DND-41 (cell line): ENCODE data around the gene UIMC1.

Experiments used
- ATAC-seq: fragments of 200-7000 bp; cut with Tn5 transposase; 3 replicates; pipeline ENCODE4 v1.9.1; 2021; ENCODE audit warnings: low read depth; ENCODE audit not compliant: insufficient read depth
- DNase-seq: peaks from one replicate; pipeline ENCODE4 v3.0.0-alpha.2; 2020
- H2AFZ ChIP-seq: 2 replicates; pipeline ENCODE4 v1.6.0; 2012; ENCODE audit warnings: low read depth, low read length
- H3K27ac ChIP-seq: 2 replicates; pipeline ENCODE4 v1.5.1; 2012; ENCODE audit warnings: low read length, inconsistent platforms
- H3K27me3 ChIP-seq: fragments of 200-600 bp; sonication (generic); 2 replicates; pipeline ENCODE4 v1.6.0; 2012; ENCODE audit warnings: low read length, mild to moderate bottlenecking, inconsistent platforms; ENCODE audit not compliant: insufficient read depth, poor library complexity
- H3K36me3 ChIP-seq: 2 replicates; pipeline ENCODE4 v1.5.1; 2012; ENCODE audit warnings: low read length, inconsistent platforms; ENCODE audit not compliant: insufficient read depth
- H3K4me1 ChIP-seq: 2 replicates; pipeline ENCODE4 v1.5.1; 2012; ENCODE audit warnings: mild to moderate bottlenecking, low read length; ENCODE audit not compliant: insufficient read depth
- H3K4me2 ChIP-seq: 2 replicates; pipeline ENCODE4 v1.6.0; 2012; ENCODE audit warnings: mild to moderate bottlenecking, moderate library complexity, low read length, inconsistent platforms; ENCODE audit not compliant: insufficient read depth
- H3K4me3 ChIP-seq, 2 experiments: fragments of 200-600 bp in 1 of 2; shearing (Covaris generic) in 1 of 2; 2 replicates each; pipeline ENCODE4 v1.5.1; 2012 to 2016; ENCODE audit warnings: inconsistent platforms in 2 of 2, low read length in 2 of 2, mild to moderate bottlenecking in 2 of 2, low read depth in 1 of 2, moderate library complexity in 1 of 2
- H3K79me2 ChIP-seq: 2 replicates; pipeline ENCODE4 v1.6.0; 2012; ENCODE audit warnings: low read length, inconsistent platforms; ENCODE audit not compliant: insufficient read depth
- H3K9ac ChIP-seq: 2 replicates; pipeline ENCODE4 v1.6.0; 2012; ENCODE audit warnings: low read depth, mild to moderate bottlenecking, inconsistent platforms, low read length, moderate library complexity
- H3K9me3 ChIP-seq: 2 replicates; pipeline ENCODE4 v1.5.1; 2012; ENCODE audit warnings: low read length, moderate library complexity, mild to moderate bottlenecking, inconsistent platforms; ENCODE audit not compliant: insufficient read depth, severe bottlenecking
- H4K20me1 ChIP-seq: 2 replicates; pipeline ENCODE4 v1.6.0; 2012; ENCODE audit warnings: low read length; ENCODE audit not compliant: insufficient read depth
- EZH2 ChIP-seq: IDR thresholded peaks from 3 replicates; pipeline ENCODE4 v1.6.1; 2012; ENCODE audit warnings: borderline replicate concordance, low read depth, mild to moderate bottlenecking, moderate library complexity, low read length, inconsistent platforms; ENCODE audit not compliant: severe bottlenecking
- TF ChIP-seq, protein P1 (sequence below): IDR thresholded peaks from 2 replicates; pipeline ENCODE4 v1.5.1; 2012; ENCODE audit warnings: borderline replicate concordance, low read length, moderate library complexity, mild to moderate bottlenecking; ENCODE audit not compliant: poor library complexity, severe bottlenecking; ENCODE audit errors: extremely low read depth

The UIMC1 gene

DNA sequence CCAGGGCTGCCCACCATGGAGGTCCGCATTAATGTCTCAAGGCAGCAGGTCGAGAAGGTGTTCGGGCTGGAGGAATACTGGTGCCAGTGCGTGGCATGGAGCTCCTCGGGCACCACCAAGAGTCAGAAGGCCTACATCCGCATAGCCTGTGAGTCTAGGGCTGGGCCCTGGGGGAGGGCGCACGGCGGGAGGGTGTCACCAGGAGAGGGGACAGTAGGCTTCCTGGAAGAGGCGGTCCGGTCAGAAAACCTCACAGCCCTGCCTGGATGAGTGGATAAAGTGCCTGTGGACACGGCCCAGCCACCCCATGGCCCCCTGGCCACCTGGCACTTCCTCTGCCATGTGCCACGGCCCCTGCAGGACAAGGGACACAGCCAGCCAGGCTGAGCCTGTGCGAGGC lies 138.5 kb downstream of the UIMC1 start:
- no peak for ATAC-seq
- Histone ChIP-seq H3K27ac (no peak overlapping the region), H3K36me3 (no peaks in the 10 kb centered on the region), H3K79me2 (no peaks in the 10 kb centered on the region), H4K20me1 (no peaks in the 10 kb centered on the region), H3K4me3 (no peak overlapping the region), H3K4me2 (no peak overlapping the region), H3K9ac (no peak overlapping the region), H3K27me3 (no peaks in the 10 kb centered on the region), H2AFZ (no peak overlapping the region), H3K9me3 (peaks cover 22% of the 10 kb centered on the region), H3K4me1 (no peaks in the 10 kb centered on the region)
- TF ChIP-seq, protein P1, sequence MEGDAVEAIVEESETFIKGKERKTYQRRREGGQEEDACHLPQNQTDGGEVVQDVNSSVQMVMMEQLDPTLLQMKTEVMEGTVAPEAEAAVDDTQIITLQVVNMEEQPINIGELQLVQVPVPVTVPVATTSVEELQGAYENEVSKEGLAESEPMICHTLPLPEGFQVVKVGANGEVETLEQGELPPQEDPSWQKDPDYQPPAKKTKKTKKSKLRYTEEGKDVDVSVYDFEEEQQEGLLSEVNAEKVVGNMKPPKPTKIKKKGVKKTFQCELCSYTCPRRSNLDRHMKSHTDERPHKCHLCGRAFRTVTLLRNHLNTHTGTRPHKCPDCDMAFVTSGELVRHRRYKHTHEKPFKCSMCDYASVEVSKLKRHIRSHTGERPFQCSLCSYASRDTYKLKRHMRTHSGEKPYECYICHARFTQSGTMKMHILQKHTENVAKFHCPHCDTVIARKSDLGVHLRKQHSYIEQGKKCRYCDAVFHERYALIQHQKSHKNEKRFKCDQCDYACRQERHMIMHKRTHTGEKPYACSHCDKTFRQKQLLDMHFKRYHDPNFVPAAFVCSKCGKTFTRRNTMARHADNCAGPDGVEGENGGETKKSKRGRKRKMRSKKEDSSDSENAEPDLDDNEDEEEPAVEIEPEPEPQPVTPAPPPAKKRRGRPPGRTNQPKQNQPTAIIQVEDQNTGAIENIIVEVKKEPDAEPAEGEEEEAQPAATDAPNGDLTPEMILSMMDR, result no peak
- TF ChIP-seq EZH2, result no peak
- DNase-seq, result no peak

DNA sequence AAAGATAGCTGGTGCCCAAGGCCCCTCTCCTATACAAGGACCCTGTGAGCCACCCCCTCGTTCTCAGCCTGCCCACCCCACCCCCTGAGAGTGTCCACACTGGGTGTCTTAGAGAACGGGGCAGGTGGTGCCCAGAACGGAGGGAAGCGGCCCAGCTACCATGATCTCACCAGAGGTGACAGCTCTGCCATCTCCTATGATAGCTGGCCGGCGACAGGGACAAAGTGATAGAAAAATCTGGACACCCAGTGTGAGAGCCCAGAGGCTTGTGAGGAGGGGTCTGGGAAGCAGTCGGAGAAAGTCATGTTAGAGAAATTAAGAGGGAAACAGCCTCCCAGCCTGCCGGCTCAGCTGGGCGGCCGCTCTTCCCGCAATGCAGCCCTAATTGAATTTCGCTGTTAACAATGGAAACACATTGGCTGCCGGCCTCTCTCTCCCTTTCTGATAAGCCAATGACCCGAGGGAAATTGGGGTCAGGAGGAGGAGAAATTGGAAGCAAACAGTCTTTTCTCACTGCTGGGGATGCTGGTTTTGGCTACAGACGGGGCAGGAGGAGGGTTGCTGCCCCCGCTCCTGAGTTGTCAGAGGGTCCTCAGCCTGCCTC lies 139.8 kb downstream of the UIMC1 start:
- no peak for DNase-seq
- ATAC-seq, result no peak
- Histone ChIP-seq H3K4me3 (no peak overlapping the region), H4K20me1 (peaks cover 4% of the 10 kb centered on the region; the same call in 1 of the 2 replicates), H3K27me3 (no peaks in the 10 kb centered on the region), H3K79me2 (no peaks in the 10 kb centered on the region), H3K4me2 (no peak overlapping the region), H3K9ac (no peak overlapping the region), H3K27ac (no peak overlapping the region), H2AFZ (no peak overlapping the region), H3K9me3 (peaks cover 20% of the 10 kb centered on the region), H3K4me1 (no peaks in the 10 kb centered on the region), H3K36me3 (no peaks in the 10 kb centered on the region)
- TF ChIP-seq, protein P1, result no peak
- TF ChIP-seq EZH2, result no peak

DNA sequence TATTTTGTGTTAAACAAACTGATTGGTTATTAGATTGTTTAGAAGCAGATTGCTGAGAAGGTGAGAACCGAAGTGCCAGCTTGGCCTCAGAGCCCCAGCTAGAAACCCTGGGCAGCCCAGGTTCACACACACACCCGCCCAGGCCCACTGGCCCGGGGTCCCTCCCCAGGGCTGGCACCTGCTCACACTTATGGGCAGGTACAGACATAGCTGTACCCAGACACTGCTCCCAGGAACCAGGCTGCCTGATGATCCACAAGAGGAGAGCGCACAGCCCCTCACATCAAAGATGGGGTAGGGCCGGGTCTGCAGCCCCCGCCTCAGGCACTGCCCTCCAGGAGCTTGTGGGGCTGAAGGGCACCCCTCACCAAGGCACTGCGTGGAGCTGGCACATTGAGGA lies 140.6 kb downstream of the UIMC1 start:
- Histone ChIP-seq H4K20me1 (peaks cover 9% of the 10 kb centered on the region; the same call in 1 of the 2 replicates), H3K27me3 (no peaks in the 10 kb centered on the region), H3K9ac (no peak overlapping the region), H3K4me3 (no peak overlapping the region), H3K36me3 (no peaks in the 10 kb centered on the region), H3K27ac (no peak overlapping the region), H2AFZ (no peak overlapping the region), H3K9me3 (peaks cover 20% of the 10 kb centered on the region), H3K79me2 (no peaks in the 10 kb centered on the region), H3K4me1 (no peaks in the 10 kb centered on the region), H3K4me2 (no peak overlapping the region)
- ATAC-seq (no peak), DNase-seq (no peak)
- TF ChIP-seq, protein P1, result no peak
- TF ChIP-seq EZH2, result no peak

DNA sequence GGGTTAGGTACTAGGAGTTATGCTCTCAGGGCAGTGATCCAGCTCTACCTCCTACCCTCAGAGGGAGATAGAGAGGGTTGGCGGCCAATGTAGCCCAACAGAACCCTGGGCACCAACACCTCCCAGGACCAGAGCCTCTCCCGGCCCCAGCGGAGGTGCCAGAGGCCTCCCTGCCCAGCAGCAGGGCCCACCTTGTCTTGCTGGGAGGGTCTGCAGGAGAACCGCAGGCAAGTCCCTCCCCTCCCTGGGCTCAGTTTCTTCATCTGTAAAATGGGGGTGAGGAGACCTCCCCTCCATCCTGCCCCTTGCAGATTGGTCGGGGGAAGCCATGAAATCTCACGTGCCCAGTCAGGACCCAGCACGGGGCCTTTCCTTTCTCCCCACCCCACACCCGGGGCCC lies 141.8 kb downstream of the UIMC1 start:
- Histone ChIP-seq H3K9me3 (peaks cover 10% of the 10 kb centered on the region), H2AFZ (no peak overlapping the region), H3K36me3 (no peaks in the 10 kb centered on the region), H3K27ac (no peak overlapping the region), H3K27me3 (no peaks in the 10 kb centered on the region), H3K4me1 (no peaks in the 10 kb centered on the region), H3K79me2 (no peaks in the 10 kb centered on the region), H3K9ac (no peak overlapping the region), H3K4me2 (no peak overlapping the region), H4K20me1 (peaks cover 14% of the 10 kb centered on the region), H3K4me3 (no peak overlapping the region)
- TF ChIP-seq, protein P1, result no peak
- no peak for TF ChIP-seq EZH2
- no peak for DNase-seq
- no peak for ATAC-seq
